Activated T-helper 1 cell treated with anti-CD3 and anti-CD28 coated beads, Interleukin-2, amount 50 U/mL, for 16 hours (primary cell): Measurements from ENCODE around the gene DONSON.

Experiments
- DNase-seq, 2 donors: peaks; one replicate each; pipeline ENCODE4 v3.0.0-alpha.2; 2020; ENCODE audit warnings: low read depth in 1 of 2, low spot score in 1 of 2

The DONSON gene

GRCh38 chr21:33566514-33566913 is 22.0 kb downstream of the DONSON start:
- no peak for DNase-seq

GRCh38 chr21:33562389-33562788 is 26.1 kb downstream of the DONSON start:
- no peak for DNase-seq

GRCh38 chr21:33561373-33561772 is 27.1 kb downstream of the DONSON start:
- DNase-seq = no peak

- no peak for DNase-seq
Observed at GRCh38 chr21:33560965-33561364, 27.5 kb downstream of the DONSON start.

GRCh38 chr21:33559813-33560212 is 28.7 kb downstream of the DONSON start:
- DNase-seq = no peak

DNA sequence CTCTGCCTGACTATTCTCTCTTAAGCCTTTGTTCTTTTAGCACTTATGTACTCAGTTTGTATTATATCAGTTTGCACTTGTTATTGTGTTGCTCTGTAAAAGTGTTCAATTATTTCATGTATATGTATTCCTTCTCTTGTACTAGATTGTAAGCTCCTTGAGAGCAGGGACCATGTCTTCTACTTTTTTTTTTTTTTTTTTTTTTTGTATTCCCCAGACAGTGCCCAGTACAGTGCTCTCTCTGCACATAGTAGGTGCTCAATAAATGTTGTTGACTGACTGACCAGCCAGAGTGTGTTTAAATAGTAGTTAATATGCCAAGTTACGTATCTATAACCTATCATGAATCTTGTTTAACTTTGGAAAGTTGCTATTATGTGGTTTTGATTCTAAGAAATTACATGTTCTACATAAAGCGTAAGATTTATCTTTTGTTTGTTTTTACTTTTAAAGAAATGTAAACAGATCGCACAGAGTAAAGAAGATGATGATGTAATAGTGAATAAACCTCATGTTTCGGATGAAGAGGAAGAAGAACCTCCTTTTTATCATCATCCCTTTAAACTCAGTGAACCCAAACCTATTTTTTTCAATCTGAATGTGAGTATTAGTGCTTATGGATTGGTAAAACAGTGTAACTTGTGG is 29.6 kb downstream of the DONSON start:
- no peak for DNase-seq

GRCh38 chr21:33557447-33557846 is 31.0 kb downstream of the DONSON start:
- no peak for DNase-seq

DNA sequence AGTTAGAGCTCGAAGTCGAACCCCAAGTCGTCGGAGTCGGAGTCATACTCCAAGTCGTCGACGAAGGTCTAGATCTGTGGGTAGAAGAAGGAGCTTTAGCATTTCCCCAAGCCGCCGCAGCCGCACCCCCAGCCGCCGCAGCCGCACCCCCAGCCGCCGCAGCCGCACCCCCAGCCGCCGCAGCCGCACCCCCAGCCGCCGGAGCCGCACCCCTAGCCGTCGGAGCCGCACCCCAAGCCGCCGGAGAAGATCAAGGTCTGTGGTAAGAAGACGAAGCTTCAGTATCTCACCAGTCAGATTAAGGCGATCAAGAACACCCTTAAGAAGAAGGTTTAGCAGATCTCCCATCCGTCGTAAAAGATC is 33.5 kb downstream of the DONSON start:
- DNase-seq = no peak

DNA sequence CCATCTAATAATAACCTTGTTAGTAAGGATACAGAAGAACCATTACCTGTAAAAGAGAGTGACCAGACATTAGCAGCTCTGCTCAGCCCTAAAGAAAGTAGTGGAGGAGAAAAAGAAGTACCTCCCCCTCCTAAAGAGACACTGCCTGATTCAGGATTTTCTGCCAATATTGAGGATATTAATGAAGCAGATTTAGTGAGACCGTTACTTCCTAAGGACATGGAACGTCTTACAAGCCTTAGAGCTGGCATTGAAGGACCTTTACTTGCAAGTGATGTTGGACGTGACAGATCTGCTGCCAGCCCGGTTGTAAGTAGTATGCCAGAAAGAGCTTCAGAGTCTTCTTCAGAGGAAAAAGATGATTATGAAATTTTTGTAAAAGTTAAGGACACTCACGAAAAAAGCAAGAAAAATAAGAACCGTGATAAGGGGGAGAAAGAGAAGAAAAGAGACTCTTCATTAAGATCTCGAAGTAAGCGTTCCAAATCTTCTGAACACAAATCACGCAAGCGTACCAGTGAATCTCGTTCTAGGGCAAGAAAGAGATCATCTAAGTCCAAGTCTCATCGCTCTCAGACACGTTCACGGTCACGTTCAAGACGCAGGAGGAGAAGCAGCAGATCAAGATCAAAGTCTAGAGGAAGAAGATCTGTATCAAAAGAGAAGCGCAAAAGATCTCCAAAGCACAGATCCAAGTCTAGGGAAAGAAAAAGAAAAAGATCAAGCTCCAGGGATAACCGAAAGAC is 34.1 kb downstream of the DONSON start:
- DNase-seq = no peak

DNA sequence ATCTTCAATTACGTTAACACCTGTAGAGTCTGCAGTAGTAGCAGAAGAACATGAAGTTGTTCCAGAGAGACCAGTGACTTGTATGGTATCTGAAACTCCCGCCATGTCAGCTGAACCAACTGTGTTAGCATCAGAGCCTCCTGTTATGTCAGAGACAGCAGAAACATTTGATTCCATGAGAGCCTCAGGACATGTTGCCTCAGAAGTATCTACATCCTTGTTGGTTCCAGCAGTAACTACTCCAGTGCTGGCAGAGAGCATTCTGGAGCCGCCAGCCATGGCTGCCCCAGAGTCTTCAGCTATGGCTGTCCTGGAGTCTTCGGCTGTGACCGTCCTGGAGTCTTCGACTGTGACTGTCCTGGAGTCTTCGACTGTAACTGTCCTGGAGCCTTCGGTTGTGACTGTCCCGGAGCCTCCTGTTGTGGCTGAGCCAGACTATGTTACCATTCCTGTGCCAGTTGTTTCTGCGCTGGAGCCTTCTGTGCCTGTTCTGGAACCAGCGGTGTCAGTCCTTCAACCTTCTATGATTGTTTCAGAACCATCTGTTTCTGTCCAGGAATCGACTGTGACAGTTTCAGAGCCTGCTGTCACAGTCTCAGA is 35.4 kb downstream of the DONSON start:
- no peak for DNase-seq

DNA sequence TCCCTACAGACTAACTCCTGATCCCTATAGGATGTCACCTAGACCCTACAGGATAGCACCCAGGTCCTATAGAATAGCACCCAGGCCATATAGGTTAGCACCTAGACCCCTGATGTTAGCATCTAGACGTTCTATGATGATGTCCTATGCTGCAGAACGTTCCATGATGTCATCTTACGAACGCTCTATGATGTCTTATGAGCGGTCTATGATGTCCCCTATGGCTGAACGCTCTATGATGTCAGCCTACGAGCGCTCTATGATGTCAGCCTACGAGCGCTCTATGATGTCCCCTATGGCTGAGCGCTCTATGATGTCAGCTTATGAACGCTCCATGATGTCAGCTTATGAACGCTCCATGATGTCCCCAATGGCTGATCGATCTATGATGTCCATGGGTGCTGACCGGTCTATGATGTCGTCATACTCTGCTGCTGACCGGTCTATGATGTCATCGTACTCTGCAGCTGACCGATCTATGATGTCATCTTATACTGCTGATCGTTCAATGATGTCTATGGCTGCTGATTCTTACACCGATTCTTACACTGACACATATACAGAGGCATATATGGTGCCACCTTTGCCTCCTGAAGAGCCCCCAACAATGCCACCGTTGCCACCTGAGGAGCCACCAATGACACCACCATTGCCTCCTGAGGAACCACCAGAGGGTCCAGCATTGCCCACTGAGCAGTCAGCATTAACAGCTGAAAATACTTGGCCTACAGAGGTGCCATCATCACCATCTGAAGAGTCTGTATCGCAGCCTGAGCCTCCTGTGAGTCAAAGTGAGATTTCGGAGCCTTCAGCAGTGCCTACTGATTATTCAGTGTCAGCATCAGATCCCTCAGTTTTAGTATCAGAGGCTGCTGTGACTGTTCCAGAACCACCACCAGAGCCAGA is 36.1 kb downstream of the DONSON start:
- no peak for DNase-seq

DNA sequence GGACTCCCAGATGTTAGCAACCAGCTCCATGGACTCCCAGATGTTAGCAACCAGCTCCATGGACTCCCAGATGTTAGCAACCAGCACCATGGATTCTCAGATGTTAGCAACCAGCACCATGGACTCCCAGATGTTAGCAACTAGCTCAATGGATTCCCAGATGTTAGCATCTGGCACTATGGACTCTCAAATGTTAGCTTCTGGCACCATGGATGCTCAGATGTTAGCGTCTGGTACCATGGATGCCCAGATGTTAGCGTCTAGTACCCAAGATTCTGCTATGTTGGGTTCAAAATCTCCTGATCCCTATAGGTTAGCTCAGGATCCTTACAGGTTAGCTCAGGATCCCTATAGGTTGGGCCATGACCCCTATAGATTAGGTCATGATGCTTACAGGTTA is 36.8 kb downstream of the DONSON start:
- DNase-seq = no peak

DNA sequence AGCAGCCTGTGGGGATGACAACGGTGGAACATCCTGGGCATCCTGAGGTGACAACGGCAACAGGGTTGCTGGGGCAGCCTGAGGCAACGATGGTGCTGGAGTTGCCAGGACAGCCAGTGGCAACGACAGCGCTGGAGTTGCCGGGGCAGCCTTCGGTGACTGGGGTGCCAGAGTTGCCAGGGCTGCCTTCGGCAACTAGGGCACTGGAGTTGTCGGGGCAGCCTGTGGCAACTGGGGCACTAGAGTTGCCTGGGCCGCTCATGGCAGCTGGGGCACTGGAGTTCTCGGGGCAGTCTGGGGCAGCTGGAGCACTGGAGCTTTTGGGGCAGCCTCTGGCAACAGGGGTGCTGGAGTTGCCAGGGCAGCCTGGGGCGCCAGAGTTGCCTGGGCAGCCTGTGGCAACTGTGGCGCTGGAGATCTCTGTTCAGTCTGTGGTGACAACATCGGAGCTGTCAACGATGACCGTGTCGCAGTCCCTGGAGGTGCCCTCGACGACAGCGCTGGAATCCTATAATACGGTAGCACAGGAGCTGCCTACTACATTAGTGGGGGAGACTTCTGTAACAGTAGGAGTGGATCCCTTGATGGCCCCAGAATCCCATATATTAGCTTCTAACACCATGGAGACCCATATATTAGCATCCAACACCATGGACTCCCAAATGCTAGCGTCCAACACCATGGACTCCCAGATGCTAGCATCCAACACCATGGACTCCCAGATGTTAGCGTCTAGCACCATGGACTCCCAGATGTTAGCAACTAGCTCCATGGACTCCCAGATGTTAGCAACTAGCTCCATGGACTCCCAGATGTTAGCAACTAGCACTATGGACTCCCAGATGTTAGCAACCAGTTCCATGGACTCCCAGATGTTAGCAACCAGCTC is 37.5 kb downstream of the DONSON start:
- no peak for DNase-seq

GRCh38 chr21:33549848-33550771 is 38.4 kb downstream of the DONSON start:
- no peak for DNase-seq

- no peak for DNase-seq
Observed at GRCh38 chr21:33546086-33546485, 42.4 kb downstream of the DONSON start.

DNA sequence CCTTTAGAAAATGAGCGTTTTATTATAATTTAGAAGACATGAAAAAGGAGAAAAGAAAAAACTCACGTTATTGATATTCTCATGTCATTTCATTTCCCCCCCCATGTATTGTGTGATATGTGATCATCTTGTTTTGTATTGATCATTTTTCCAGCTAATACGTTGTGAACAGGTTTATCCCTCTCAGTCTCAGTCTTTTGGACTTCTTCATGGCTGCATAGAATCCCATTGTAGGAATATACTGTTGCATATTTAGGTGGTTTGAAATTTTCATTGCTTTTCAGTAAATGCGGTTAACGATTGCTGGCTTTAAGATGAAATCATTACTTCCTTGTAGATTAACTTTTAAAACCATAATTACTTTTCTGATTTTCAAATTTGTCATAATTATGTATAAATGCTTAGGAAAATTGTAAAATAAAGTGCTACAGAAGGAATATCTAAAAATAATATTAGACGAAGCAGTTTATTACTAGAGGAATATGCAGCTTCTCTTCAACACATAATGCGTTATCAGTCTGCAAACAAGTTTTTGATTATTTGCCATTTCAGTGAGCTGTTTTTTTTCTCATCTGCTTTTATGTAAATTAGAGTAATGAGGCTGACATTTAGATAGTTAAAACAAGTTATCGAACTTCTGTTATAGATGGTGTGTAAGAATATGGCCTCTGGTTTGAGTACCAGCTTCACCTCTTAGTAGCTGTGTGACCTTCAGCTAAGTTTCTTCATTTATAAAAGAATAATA is 43.9 kb downstream of the DONSON start:
- DNase-seq = no peak

DNA sequence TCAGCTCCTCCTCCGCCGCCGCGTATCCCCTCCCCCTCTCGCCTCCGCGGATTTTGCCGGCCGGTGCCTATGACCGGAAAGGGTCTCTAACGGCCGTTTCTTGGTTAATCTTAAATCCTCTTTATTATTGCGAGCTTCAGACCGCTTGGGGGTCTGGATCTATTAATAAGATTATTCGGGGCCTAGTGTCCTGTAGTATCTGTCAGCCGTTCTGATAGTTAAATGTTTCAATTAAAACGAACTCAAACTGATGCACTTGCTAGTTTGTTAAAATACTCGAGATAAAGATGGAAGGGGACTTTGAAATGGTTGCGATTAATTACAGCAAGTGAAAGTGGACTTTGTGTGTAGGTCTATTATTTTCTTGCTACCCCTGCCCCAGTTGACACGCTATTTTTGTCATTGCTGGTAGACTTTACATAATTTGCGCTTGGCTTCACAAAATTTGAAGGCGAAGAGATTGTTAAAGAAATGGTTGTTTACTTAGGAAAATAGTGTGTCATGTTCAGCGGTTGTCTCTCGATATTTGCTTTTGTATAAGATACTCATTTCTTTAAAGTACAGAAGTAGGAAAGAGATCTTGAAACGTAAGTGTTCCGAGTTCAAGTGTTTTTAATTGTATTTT is 44.9 kb downstream of the DONSON start:
- peak in 1 of 2 donors; percentile 51 for DNase-seq
